ENCODE measurements around the gene GCGR.

Gene GCGR

DNA sequence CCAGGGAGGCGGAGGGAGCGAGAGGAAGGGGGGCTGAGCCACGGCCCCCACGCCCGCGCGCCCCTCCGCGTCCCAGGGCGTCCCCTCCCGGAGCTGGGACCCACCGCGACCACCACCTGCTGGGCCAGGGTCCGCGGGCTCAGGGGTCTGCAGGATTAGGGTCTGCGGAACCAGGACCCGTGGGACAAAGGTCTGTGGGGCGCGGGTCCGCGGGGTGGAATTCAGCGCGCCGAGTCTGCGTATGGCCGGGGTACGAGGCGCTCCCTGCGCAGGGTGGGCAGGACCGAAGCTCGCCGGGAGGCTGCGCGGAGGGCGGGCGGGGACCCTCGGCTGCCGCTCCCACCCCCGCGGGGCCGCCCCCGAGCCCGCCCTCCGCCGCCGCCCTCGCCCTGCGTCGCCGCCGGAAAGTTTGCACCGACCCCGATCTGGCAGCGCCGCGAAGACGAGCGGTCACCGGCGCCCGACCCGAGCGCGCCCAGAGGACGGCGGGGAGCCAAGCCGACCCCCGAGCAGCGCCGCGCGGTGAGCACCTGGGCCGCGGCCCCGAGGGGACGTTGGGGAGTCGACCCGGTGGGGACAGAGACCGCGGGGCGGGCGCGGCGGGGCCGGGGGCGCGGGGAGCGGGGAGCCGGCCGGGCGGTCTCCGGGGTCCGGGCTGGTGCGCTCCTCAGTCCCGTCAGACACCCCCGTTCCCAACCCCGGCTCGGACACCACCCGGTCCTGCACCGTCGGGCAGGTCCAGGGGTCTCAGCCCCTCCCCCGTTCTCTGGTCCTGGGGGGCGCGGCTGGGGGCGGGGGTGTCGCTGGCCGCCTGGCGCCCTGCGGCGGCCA is at the start of gene GCGR:
GCGR (plus strand) TSS at position 423 of the 831 bp plus-strand sequence. CDS start 4,869 bp downstream, outside the sequence.
- DNase-seq (ENCODE audit: low spot score) = no peak

DNA sequence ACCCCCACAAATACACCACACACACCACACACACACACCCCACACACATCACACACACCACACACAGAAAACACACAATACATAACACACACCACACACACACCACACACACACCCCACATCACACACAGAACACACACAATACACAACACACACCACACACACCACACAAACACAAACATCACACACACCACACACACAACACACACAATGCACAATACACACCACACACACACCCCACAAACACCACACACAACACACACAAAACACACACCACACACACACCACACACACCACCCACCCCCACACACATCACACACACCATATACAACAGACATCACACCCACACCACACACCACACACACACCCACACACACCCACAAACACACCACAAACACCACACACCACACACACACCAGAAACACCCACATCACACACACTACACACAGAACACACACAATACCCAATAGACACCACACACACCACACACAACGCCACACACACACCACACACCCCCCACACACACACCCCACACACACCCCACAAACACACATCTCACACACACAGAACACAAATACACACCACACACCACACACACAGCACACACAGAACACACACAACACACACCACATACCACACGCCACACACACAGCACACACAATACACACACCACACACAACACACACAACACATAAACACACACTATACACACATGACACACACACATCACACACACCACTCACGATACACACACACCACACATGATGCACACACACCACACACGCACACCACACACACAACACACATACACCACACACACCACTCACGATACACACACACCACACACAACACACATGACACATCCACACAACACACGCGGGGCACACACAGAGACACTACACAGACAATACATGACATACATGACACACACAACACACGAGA is 11.0 kb upstream of the GCGR start:
- no peak for DNase-seq (ENCODE audit: low spot score)

- DNase-seq (ENCODE audit: low spot score) = no peak
Measured at GRCh38 chr17:81794074-81794476, 9.9 kb upstream of the GCGR start.

- DNase-seq (ENCODE audit: low spot score) = no peak
Measured at GRCh38 chr17:81794509-81794908, 9.4 kb upstream of the GCGR start.

DNA sequence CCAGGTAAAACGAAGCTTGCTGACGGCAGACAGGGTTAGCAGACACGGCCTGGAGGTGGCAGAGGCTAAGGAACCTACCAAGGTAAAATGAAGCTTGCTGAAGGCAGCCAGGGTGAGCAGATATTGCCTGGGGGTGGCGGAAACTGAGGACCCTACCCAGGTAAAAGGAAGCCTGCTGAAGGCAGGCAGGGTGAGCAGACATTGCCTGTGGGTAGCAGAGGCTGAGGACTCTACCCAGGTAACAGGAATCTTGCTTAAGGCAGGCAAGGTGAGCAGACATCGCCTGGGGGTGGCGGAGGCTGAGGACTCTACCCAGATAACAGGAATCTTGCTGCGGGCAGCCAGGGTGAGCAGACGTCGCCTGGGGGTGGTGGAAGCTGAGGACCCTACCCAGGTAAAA is 2.6 kb upstream of the GCGR start:
- DNase-seq (ENCODE audit: low spot score) = no peak

- DNase-seq (ENCODE audit: low spot score) = no peak
Measured at GRCh38 chr17:81802048-81802758, 1.7 kb upstream of the GCGR start.

- no peak for DNase-seq (ENCODE audit: low spot score)
Measured at GRCh38 chr17:81802856-81803643, 900 bp upstream of the GCGR start.

GRCh38 chr17:81804559-81805399 is 829 bp downstream of the GCGR start:
- peak; percentile 38 for DNase-seq (ENCODE audit: low spot score)

- no peak for DNase-seq (ENCODE audit: low spot score)
Measured at GRCh38 chr17:81805707-81806460, 1.9 kb downstream of the GCGR start.

GRCh38 chr17:81806461-81807209 is 2.7 kb downstream of the GCGR start:
- DNase-seq (ENCODE audit: low spot score) = no peak

GRCh38 chr17:81807210-81807719 is 3.3 kb downstream of the GCGR start:
- no peak for DNase-seq (ENCODE audit: low spot score)

DNA sequence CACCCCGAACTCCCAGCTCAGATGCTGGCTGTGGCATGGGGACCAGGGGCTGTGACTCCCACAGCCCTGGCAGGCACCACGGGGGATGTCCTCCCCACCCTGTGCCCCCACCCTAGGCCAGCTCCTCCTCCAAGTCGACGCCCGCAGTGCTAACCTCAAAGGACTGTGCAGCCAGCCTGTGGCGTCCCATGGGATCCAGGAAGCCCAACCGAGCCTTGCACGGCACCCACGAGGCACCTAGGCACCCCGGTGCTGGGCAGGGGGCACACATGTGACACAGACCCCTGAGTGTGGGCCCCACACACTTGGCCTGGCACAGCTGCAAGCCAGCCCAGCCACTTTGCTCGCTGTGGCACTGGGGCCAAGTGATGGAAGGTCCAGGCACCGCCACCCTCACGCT is 3.9 kb downstream of the GCGR start:
- no peak for DNase-seq (ENCODE audit: low spot score)

GRCh38 chr17:81808778-81809555 is 5.0 kb downstream of the GCGR start:
- no peak for DNase-seq (ENCODE audit: low spot score)

DNA sequence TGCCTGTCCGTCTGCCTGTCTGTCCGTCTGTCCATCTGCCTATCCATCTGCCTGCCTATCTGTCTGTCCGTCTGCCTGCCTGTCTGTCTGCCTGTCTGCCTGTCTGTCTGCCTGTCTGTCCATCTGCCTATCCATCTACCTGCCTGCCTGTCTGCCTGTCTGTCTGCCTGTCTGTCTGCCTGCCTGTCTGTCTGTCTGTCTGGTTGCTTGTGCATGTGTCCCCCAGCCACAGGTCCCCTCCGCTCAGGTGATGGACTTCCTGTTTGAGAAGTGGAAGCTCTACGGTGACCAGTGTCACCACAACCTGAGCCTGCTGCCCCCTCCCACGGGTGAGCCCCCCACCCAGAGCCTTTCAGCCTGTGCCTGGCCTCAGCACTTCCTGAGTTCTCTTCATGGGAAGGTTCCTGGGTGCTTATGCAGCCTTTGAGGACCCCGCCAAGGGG is 5.6 kb downstream of the GCGR start:
- no peak for DNase-seq (ENCODE audit: low spot score)

- DNase-seq (ENCODE audit: low spot score) = no peak
Measured at GRCh38 chr17:81810476-81810875, 6.5 kb downstream of the GCGR start.

DNA sequence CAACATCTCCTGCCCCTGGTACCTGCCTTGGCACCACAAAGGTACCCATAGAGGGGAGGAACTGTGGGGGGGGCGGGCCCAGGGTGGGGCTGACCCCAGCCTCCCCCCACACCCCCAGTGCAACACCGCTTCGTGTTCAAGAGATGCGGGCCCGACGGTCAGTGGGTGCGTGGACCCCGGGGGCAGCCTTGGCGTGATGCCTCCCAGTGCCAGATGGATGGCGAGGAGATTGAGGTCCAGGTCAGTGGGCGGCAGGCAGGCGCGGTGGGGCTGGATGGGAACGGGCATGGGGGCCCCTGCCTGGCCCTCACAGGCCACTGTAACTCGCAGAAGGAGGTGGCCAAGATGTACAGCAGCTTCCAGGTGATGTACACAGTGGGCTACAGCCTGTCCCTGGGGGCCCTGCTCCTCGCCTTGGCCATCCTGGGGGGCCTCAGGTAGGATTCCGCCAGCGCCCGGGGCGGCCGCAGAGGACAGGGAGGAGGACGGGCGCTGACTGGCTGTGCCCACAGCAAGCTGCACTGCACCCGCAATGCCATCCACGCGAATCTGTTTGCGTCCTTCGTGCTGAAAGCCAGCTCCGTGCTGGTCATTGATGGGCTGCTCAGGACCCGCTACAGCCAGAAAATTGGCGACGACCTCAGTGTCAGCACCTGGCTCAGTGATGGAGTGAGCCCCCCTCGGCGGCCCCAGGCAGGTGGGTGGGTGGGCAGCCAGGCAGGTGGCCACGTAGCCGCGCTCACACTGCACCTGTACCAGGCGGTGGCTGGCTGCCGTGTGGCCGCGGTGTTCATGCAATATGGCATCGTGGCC is 7.1 kb downstream of the GCGR start:
- no peak for DNase-seq (ENCODE audit: low spot score)
